ENCODE data around the gene ITGB2. TPM values are rescaled to one million over a fixed set of nuclear protein-coding genes. Genes with fewer than 3 reads are reported as not detected.

The ITGB2 gene
- total RNA-seq, 1 donor from 2014 or later = 0.15 TPM

- peaks cover 42% of the 10 kb centered on the region for H3K27me3 Mint-ChIP-seq (ENCODE audit: low read depth)
- H3K4me3 Mint-ChIP-seq (ENCODE audit: unreplicated experiment) = no peak overlapping the region
- no peaks in the 10 kb centered on the region for H3K9me3 Mint-ChIP-seq (ENCODE audit: low read depth)
- no peaks in the 10 kb centered on the region for H3K36me3 Mint-ChIP-seq (ENCODE audit: low read depth)
- H3K4me1 Mint-ChIP-seq (ENCODE audit: low read depth) = no peaks in the 10 kb centered on the region
- no peak overlapping the region for H3K27ac Mint-ChIP-seq (ENCODE audit: unreplicated experiment)
- TF ChIP-seq, protein P1, sequence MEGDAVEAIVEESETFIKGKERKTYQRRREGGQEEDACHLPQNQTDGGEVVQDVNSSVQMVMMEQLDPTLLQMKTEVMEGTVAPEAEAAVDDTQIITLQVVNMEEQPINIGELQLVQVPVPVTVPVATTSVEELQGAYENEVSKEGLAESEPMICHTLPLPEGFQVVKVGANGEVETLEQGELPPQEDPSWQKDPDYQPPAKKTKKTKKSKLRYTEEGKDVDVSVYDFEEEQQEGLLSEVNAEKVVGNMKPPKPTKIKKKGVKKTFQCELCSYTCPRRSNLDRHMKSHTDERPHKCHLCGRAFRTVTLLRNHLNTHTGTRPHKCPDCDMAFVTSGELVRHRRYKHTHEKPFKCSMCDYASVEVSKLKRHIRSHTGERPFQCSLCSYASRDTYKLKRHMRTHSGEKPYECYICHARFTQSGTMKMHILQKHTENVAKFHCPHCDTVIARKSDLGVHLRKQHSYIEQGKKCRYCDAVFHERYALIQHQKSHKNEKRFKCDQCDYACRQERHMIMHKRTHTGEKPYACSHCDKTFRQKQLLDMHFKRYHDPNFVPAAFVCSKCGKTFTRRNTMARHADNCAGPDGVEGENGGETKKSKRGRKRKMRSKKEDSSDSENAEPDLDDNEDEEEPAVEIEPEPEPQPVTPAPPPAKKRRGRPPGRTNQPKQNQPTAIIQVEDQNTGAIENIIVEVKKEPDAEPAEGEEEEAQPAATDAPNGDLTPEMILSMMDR (IDR thresholded peaks at IDR 0.05) = no peak
- peak; percentile 74 for DNase-seq (ENCODE audit: low spot score)
These were observed 23.2 kb downstream of the ITGB2 start for GRCh38 chr21:44897326-44898010.

- Mint-ChIP-seq H3K9me3 (ENCODE audit: low read depth) (no peaks in the 10 kb centered on the region), H3K4me1 (ENCODE audit: low read depth) (no peaks in the 10 kb centered on the region), H3K27ac (ENCODE audit: unreplicated experiment) (no peak overlapping the region), H3K27me3 (ENCODE audit: low read depth) (peaks cover 43% of the 10 kb centered on the region), H3K4me3 (ENCODE audit: unreplicated experiment) (no peak overlapping the region), H3K36me3 (ENCODE audit: low read depth) (no peaks in the 10 kb centered on the region)
- peak; percentile 87 for DNase-seq (ENCODE audit: low spot score)
- TF ChIP-seq, protein P1 (IDR thresholded peaks at IDR 0.05) = no peak
These were observed 24.0 kb downstream of the ITGB2 start for GRCh38 chr21:44896561-44897286.

GRCh38 chr21:44895859-44896258 lies 24.8 kb downstream of the ITGB2 start:
- H3K36me3 Mint-ChIP-seq (ENCODE audit: low read depth) = no peaks in the 10 kb centered on the region
- H3K4me1 Mint-ChIP-seq (ENCODE audit: low read depth) = no peaks in the 10 kb centered on the region
- DNase-seq (ENCODE audit: low spot score) = peak; percentile 60
- H3K4me3 Mint-ChIP-seq (ENCODE audit: unreplicated experiment) = no peak overlapping the region
- no peak overlapping the region for H3K27ac Mint-ChIP-seq (ENCODE audit: unreplicated experiment)
- peaks cover 40% of the 10 kb centered on the region for H3K27me3 Mint-ChIP-seq (ENCODE audit: low read depth)
- TF ChIP-seq, protein P1 (IDR thresholded peaks at IDR 0.05) = no peak
- no peaks in the 10 kb centered on the region for H3K9me3 Mint-ChIP-seq (ENCODE audit: low read depth)

GRCh38 chr21:44894687-44895302 lies 25.9 kb downstream of the ITGB2 start:
- Mint-ChIP-seq H3K36me3 (ENCODE audit: low read depth) (no peaks in the 10 kb centered on the region), H3K9me3 (ENCODE audit: low read depth) (no peaks in the 10 kb centered on the region), H3K4me1 (ENCODE audit: low read depth) (no peaks in the 10 kb centered on the region), H3K4me3 (ENCODE audit: unreplicated experiment) (no peak overlapping the region), H3K27ac (ENCODE audit: unreplicated experiment) (no peak overlapping the region), H3K27me3 (ENCODE audit: low read depth) (peaks cover 40% of the 10 kb centered on the region)
- DNase-seq (ENCODE audit: low spot score) = peak; percentile 58
- TF ChIP-seq, protein P1 (IDR thresholded peaks at IDR 0.05) = no peak

- no peak overlapping the region for H3K4me3 Mint-ChIP-seq (ENCODE audit: unreplicated experiment)
These were observed 26.6 kb downstream of the ITGB2 start for GRCh38 chr21:44893948-44894656.

More at GRCh38 chr21:44893948-44894656, 26.6 kb downstream of the ITGB2 start:
- TF ChIP-seq, protein P1 (IDR thresholded peaks at IDR 0.05) = no peak
- Mint-ChIP-seq H3K27ac (ENCODE audit: unreplicated experiment) (no peak overlapping the region), H3K27me3 (ENCODE audit: low read depth) (peaks cover 37% of the 10 kb centered on the region), H3K36me3 (ENCODE audit: low read depth) (no peaks in the 10 kb centered on the region), H3K9me3 (ENCODE audit: low read depth) (no peaks in the 10 kb centered on the region), H3K4me1 (ENCODE audit: low read depth) (no peaks in the 10 kb centered on the region)
- DNase-seq (ENCODE audit: low spot score) = no peak

Data from chondrocyte (in vitro differentiated cells).